Measurements from ENCODE around the gene KIF15.
"Not testable (repeated sequence)": the region's sequence is repeated elsewhere in the genome, so short reads cannot be mapped to it uniquely, and the experiment has no call there.

Gene KIF15, protein sequence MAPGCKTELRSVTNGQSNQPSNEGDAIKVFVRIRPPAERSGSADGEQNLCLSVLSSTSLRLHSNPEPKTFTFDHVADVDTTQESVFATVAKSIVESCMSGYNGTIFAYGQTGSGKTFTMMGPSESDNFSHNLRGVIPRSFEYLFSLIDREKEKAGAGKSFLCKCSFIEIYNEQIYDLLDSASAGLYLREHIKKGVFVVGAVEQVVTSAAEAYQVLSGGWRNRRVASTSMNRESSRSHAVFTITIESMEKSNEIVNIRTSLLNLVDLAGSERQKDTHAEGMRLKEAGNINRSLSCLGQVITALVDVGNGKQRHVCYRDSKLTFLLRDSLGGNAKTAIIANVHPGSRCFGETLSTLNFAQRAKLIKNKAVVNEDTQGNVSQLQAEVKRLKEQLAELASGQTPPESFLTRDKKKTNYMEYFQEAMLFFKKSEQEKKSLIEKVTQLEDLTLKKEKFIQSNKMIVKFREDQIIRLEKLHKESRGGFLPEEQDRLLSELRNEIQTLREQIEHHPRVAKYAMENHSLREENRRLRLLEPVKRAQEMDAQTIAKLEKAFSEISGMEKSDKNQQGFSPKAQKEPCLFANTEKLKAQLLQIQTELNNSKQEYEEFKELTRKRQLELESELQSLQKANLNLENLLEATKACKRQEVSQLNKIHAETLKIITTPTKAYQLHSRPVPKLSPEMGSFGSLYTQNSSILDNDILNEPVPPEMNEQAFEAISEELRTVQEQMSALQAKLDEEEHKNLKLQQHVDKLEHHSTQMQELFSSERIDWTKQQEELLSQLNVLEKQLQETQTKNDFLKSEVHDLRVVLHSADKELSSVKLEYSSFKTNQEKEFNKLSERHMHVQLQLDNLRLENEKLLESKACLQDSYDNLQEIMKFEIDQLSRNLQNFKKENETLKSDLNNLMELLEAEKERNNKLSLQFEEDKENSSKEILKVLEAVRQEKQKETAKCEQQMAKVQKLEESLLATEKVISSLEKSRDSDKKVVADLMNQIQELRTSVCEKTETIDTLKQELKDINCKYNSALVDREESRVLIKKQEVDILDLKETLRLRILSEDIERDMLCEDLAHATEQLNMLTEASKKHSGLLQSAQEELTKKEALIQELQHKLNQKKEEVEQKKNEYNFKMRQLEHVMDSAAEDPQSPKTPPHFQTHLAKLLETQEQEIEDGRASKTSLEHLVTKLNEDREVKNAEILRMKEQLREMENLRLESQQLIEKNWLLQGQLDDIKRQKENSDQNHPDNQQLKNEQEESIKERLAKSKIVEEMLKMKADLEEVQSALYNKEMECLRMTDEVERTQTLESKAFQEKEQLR (N-terminal part only)

DNA sequence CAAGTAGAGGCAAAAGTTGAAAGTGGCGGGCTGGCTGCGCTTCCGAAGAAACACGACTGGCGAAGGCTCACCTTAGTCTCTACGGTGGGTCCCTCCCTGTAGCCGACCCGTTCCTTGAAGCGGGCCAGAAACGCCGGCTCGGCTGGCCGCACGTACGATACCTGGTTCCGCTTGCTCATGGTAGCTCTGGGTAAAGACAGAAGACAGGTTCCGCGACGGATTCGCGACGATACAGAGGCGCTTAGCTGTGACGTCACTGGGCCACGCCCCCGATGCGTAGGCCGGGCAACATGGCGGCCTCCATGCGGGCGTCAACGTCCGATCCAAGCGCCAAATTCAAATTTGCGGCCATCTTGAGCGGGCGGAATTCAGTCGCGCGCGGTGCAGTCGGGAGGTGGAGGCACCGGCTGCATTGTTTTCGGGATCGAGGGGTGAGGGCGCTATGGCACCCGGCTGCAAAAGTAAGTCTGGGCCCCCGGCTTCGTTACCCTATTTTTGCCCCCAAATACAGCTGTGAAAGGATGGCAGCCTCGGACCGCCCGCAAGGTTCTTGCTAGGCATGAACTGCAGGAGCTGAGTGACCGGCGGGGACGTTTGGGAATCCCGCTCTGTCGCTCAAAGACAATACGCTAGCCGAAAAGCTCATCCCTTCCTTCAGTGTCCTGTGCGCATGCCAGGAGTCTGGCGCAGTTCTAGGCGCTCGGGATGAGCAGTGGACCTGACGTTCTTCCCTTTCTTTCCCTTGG is at the start of gene KIF15, which contains the start of gene KIAA1143:
TSS of gene KIF15 (plus strand) at position 371 of the 746 bp plus-strand sequence. CDS start at position 443, 72 bp downstream.
TSS of gene KIAA1143 (minus strand) at position 196 of the 746 bp plus-strand sequence. CDS start at position 179, 17 bp downstream.
- peak; percentile 96 for DNase-seq (ENCODE audit: low spot score)

DNA sequence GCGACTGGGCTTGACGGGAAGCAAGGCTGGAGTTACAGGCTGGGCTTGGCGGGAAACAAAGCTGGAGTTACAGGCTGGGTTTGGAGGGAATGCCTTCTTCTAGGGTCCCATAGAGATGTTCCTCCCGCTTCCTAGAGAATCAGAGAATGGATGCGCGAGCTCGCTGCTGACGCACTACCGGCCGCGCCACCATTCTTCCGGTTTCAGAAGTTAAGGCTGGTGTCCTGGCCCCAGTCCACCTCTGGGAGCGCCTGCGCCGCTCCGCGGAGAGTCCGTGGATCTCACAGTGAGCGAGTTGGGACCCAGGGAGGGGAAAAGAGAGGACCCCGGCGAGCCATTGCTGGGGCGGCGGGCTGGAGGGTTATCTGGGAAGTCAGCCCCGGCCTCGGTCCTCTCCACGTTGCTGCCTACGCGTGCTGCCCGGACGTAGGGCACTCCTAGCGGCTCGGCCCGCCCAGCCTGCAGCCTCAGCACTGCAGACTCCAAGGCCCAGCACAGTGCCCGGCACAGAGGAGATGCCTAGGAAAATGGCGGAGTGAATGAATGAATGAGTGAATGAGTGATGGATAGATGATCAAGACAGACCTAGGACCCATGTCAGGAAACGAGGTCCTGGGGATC is 49.0 kb upstream of the KIF15 start, which contains the start of gene ZNF502:
TSS of gene ZNF502 (plus strand) at position 206 of the 621 bp plus-strand sequence. CDS start 7,602 bp downstream, outside the sequence.
- no peak for DNase-seq (ENCODE audit: low spot score)

DNA sequence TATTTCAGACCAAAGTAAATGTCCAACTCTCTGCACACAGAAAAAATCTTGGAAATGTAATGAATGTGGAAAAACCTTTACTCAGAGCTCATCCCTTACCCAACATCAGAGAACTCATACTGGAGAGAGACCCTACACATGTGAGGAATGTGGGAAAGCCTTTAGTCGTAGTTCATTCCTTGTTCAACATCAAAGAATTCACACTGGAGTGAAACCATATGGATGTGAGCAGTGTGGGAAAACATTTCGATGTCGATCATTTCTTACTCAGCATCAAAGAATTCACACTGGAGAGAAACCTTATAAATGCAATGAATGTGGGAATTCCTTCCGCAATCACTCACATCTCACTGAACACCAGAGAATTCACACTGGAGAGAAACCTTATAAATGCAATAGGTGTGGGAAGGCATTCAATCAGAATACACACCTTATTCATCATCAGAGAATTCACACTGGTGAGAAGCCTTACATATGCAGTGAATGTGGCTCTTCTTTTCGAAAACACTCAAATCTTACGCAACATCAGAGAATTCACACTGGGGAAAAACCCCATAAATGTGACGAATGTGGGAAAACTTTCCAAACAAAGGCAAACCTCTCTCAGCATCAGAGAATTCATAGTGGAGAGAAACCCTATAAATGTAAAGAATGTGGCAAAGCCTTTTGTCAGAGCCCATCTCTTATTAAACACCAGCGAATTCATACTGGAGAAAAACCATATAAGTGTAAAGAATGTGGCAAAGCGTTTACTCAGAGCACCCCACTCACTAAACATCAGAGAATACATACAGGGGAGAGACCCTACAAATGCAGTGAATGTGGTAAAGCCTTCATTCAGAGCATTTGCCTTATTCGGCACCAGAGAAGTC is 40.1 kb upstream of the KIF15 start:
- no peak for DNase-seq (ENCODE audit: low spot score)

DNA sequence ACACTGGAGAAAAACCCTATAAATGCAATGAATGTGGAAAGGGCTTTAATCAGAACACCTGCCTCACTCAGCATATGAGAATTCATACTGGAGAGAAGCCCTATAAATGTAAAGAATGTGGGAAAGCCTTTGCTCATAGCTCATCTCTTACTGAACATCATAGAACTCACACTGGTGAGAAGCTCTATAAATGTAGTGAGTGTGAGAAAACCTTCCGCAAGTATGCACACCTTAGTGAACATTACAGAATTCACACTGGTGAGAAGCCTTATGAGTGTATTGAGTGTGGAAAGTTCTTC is 39.5 kb upstream of the KIF15 start:
- DNase-seq (ENCODE audit: low spot score): no peak

DNA sequence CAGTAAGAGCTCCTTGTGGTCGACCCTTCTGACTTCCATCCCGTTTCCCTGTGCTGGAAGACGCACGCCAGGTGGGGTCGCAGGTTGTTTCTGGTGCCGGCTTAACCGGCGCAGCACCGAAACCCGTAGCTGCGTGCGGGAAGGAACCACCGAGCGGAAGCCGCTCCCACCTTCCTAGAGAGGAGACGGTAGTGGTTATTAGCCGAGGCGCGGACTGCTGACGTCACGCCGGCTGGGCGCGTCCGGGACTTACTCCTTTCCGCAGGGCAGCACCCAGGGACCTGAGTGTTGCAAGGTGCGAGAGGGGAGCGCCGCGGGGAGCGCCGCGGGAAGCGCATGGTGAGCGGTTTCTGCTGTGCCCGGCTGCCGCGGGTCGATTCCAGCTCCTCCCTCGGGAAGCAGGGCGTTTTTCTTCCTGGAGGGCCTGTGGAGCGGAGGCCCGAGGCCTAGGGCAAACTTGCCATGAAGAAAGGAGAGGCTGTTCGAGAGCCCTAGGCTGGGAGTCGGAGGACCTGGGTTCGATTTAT is 32.1 kb upstream of the KIF15 start, which contains the start of gene ZNF501:
TSS of gene ZNF501 (plus strand) at position 252 of the 527 bp plus-strand sequence. CDS start 4,787 bp downstream, outside the sequence.
- peak; percentile 91 for DNase-seq (ENCODE audit: low spot score)

DNA sequence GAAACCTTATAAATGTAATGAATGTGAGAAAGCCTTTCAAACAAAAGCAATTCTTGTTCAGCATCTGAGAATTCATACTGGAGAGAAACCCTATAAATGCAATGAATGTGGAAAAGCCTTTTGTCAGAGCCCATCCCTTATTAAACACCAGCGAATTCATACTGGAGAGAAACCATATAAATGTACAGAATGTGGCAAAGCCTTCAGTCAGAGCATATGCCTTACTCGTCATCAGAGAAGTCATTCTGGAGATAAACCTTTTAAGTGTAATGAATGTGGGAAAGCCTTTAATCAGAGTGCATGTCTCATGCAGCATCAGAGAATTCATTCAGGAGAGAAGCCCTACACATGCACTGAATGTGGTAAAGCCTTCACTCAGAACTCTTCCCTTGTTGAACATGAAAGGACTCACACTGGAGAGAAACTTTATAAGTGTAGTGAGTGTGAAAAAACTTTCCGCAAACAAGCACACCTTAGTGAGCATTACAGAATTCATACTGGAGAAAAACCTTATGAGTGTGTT is 26.9 kb upstream of the KIF15 start:
- DNase-seq (ENCODE audit: low spot score): no peak

DNA sequence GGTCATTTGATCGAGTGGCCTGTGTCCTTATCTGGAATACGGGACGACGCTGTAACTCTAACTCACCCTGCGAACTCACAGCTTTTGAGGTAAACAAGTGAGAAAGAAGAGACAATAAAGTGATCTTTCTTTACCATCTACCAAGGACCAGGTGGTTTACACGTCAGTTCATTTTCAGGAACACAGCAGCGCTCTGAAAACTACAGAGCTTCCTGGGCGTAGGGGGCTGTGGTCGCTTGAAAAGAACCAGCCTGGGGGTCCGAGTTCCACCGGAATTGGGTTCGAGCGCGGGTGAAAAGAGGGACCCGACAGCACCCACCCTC is 532 bp upstream of the KIF15 start:
- no peak for DNase-seq (ENCODE audit: low spot score)

DNA sequence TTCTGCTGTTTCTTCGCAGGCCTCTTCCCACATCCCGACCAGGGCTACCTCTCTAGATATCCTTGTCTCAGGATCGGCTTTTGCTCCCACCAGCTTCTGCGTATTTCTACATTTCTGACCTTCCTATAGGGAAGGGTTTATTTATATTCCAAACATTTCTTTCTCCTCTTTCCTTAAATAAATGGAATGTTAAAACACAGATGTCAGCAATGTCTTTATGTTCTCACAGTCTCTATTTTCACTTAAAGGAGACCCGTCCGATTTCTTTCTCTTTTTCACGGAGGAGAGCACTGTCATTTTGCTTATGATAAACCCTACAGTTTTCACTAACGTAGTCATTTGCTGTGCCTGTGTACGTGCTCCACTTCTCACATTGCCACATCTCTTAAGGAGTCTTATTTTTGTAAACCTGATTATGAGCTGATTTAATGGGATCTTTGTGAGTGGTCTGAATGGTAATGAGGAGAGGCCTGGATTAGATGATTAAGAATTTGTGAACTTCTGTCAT is 630 bp downstream of the KIF15 start:
- DNase-seq (ENCODE audit: low spot score): peak; percentile 44

DNA sequence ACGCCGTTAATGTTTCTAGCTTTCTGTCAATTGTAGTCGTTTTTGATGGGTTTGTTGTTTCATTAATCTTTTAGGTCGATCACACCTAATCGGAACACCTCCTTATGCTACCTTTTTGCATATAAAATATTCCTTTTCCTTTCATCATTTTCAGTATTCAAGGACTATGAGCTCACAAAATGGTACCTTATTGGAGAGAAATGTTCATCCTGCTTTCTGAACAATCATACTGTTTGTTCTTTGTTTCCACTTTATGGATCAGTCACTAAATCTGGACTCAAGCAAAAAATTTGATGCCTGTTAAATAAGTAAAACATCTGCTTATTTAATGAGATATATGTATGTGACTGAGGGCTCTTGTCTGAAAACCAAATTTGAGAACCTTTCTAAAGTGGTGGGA is 1.1 kb downstream of the KIF15 start:
- peak; percentile 3 for DNase-seq (ENCODE audit: low spot score)

DNA sequence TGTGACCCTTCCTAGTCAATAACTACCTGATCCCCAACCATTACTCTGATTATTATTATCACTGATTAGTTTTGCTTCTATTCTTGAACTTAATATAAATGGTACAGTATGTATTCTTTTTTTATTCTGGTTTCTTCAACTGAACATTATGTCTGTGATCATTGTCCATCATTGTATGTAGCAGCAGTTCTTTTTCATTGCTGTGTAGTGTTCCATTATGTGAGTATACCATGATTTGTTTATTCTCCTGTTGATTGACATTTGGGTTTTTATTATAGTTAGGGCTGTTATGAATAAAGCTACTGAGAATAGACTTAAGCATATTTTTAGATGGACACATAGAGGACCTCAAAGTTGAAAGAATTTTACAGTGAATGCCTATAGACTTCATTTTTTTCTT is 2.7 kb downstream of the KIF15 start:
- DNase-seq (ENCODE audit: low spot score): no peak

DNA sequence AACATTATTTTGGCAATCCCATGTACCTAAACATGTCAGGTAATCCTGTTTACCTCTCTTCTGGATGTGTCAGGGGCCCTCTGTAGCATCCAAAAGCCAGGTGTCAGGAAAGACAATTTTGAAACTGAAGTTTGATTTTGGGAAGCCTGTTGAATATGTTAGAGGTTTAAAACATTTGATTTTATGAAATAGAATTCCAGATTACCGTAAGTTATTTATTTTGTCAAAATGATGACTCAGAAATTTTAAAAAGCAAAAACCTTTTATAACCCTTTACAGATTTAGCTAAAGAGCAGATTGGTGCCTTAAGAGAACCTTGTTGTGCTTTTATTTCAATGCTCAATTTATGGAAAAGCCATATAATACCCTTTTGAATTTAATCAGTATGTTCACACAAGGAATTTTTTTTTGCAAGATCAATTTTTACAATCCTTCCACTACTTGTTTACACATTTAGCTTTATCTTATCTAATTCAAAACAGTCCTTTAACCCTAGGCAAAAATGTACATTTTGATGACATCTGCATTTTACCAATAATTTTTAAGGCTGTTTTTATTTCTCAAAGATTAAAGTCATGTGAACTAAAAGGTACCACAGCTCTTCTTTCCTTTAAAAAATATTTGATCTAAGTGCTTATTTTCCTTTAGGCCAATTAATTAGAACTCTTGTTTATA is 10.0 kb downstream of the KIF15 start:
- DNase-seq (ENCODE audit: low spot score): no peak

DNA sequence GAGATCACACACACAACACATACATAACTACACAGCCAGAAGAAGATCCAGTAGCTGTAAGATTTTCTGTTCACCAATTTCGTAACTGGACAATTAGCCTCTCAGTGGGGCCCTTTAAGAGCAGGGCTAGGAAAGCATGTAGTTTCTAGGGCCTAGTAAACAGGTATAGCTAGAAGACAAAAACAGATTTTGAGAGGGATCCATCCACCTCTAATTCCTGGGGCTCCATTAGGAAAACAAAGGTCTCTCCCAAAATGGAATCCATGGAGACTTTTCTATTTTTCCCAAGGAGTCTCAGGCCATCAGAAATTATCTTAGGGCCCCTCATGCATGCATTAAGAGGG is 10.5 kb downstream of the KIF15 start:
- DNase-seq (ENCODE audit: low spot score): no peak

DNA sequence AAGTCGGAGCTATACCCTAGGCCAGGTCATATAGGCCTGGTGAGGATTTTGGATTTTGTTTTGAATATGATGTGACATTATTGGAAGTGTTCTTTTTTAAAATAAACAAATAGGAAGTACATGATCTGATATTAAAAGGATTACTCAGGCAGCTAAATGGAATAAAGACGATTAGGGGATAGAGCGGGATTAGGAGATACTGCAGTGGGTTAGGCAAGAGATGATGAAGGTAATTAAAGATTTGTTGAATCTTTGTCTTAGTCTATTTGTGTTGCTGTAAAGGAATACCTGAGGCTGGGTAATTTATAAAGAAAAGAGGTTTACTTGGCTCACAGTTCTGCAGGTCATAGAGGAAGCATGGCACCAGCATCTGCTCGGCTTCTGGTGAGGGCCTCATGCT is 21.3 kb downstream of the KIF15 start:
- no peak for DNase-seq (ENCODE audit: low spot score)

DNA sequence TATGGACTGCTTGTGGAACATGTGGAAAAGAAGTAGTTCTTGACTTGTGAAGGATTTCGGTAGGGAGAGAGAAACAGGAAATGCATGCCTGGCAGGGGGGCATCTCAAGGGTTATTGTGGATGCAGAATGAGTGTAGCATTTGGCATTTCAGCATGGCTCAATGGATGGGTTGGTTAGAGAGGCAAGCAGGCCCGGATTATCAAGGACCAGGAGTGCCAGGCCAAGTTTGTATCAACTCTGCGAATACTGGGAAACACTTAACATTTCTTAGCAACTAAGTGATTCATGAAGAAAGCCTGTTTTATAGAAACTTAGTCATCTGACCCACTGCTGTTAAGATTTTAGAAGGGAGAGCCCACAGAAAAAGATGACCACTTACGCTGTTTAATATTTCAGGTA is 33.6 kb downstream of the KIF15 start:
- no peak for DNase-seq (ENCODE audit: low spot score)

DNA sequence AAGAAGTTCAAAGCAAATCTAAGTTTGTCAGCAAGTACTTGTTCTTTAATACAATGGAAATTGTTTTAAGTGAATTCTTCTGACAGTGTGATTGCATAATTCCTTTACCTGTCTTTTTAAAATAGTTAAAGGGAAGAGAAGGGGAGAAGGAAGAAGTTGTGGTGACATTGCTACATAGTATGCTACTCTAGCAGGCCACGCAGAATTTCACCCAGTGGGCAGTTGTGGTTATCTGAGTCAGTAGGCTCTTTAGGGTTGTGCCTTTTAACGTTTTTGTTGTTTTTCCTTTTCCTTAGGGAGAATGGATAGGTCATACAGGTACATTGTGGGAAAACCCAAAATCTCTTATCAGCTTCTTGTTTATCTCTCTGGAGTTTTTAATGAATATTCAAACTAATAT is 40.4 kb downstream of the KIF15 start:
- no peak for DNase-seq (ENCODE audit: low spot score)

DNA sequence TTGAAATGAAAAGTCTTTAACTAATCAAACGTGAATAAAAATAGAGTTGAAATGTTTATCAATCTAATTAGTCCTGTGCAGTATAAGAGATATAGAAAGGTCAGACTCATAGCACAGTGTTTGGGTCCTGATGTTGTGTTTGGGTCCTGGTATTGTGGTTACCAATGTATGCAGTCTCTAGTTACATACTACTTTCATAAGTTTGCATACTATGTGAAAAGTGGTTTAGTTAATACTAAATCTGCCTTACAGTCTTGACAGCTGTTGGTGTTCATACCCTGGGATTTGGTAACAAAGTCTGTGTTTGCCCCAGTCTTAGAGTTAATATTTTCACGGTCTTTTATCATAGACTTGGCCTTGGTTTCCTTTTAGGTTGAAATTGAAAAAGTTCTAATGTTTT is 41.7 kb downstream of the KIF15 start:
- DNase-seq (ENCODE audit: low spot score): no peak

DNA sequence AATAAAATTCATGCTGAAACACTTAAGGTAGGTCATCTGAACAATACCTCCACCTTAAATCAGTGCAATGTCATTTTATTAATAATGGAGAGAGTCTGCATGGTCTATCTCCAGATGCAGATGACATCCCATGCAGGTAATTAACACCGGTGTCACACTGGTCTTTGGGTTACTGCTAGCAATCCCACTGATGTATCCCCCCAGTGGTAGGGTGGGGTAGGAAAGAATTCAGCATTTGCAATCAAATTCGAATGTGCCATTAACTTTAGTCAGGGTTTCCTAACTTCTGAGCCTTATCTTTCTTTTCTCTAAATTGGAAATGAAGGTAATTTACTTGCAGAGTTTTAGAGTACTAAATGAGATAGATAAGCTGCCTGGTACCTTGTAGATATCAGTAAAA is 44.4 kb downstream of the KIF15 start:
- peak; percentile 3 for DNase-seq (ENCODE audit: low spot score)

DNA sequence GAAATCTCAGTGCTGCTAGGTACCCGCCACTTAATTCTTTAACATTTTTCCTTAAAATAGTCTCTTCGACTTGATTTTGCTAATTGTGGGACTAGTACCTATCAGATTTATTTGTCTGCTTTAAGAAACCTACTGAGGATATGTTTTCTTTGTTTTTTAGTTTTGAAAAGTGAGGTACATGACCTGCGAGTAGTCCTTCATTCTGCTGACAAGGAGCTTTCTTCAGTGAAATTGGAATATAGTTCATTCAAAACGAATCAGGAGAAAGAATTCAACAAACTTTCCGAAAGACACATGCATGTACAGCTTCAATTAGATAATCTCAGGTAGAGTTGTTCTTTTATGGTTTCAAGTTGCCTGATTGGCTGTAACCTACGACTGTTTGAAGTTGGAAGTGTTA is 53.2 kb downstream of the KIF15 start:
- no peak for DNase-seq (ENCODE audit: low spot score)

DNA sequence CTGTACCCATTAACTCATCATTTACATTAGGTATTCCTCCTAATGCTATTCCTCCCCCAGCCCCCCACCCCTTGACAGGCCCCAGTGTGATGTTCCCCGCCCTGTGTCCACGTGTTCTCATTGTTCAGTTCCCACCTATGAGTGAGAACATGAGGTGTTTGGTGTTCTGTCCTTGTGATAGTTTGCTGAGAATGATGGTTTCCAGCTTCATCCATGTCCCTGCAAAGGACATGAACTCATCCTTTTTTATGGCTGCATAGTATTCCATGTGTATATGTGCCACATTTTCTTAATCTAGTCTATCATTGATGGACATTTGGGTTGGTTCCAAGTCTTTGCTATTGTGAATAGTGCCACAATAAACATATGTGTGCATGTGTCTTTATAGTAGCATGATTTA is 54.7 kb downstream of the KIF15 start:
- DNase-seq (ENCODE audit: low spot score): not testable (repeated sequence)

All from NAMALWA (cell line).